ENCODE measurements around the gene SST.

SST gene

DNA sequence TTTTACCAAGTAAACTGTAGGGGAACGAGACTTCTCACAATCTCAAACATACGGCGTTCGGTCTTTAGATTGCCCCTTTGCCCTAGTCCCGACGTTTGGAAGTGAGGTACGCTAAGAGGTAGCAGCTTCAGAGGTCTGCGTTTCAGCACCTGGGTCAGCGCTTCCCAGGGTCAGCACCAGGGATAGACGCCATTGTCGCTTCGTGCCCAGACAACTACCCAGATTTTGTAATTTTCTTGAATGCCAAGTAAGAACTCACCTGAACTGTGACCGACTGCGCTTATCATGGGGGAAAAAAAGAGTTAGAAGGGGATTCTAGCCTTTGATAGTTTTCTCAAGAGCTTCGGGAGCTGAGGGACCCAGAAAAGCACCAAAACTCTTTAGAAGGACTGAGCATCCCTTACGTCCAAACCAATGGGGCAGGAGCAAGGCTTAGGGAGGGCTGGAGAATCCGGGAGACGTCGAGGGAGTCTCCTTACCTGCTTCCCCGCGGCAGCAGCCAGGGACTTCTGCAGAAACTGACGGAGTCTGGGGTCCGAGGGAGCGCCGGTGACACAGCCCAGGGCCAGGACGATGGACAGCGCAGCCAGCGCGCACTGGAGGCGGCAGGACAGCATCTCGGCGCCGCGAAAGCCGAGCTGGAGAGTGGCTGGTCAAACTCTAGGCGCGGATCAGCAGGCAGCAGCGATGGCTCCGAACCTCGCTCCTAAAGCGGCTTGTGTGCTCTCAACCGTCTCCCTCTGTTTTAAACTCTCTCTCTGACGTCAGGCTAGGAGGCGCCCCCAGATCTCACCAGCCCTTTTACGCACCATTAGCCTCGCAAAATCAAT, at the start of gene SST:
TSS of gene SST (minus strand) at position 720 of the 830 bp plus-strand sequence. CDS start at position 617, 103 bp downstream.
- DNase-seq (ENCODE audit: low spot score) = peak; percentile 57

DNA sequence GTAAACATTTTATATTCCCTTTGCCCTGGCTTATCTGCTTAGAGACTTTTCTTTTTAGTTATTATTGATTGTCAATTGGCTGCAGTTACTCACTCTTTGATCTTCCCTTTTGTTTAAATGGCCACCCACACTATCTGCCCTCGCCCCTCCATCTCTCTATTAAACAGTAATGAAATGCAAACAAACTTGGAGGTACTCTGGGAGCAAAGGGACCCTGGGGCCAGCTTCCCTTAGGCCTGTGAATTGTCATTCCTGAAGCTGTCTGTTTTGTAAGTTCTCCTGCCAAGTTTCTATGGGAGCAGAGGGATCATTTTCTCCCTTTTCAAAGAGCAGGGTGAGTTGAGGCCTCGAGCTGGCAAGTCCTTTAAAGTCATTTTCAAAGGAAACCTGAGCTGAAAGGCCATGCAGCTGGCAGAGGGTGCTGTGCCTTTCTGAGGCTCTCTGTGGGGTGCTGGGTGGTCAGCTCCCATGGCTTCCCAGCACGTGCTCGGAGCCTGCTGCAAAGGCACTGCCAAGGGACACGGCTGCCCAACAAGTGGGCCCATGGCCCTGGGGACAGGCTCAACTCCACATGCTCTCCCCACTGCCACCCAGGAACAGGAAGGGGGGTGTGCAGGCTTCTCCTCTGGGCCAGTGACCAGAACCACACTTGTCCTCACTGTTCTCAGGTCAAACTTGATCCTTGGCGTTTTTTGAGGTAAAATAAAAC, 49.6 kb upstream of the SST start:
- DNase-seq (ENCODE audit: low spot score) = no peak

DNA sequence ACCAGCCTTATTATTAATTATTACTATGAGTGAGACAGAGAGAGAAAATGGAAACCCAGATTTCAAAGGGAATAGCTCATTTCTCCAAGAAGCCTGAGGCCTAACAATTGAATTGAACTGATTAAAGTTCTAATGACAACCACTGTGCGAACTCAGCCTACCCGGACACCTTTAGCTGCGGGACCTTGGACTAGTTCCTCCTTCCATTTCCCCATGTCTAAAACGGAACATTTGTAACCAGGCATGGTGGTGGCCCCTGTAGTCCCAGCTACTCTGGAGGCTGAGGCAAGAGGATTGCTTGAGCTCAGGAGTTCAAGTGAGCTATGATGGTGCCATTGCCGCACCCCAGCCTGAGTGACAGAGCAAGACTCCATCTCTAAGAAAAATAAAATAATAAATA, 48.6 kb upstream of the SST start:
- no peak for DNase-seq (ENCODE audit: low spot score)

DNA sequence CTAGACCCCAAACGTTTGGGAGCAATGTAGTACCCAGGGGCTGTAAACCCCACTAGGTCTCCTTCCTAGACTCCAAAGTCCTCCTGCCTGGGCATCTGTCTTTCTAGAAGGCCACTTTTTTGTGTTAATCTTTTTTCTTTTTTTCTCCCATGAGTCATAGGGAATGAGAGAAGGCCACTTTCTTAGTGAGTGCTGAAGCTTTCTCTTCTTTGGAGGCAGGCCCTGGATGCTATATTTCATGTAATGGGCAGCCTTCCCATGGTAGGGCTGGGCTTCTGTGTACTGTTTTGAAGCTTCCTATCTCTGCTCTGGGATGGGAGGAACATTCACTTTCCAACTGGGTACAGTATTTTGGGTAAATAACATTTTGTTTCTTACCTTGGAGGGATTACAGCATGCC, 47.4 kb upstream of the SST start:
- DNase-seq (ENCODE audit: low spot score) = no peak

DNA sequence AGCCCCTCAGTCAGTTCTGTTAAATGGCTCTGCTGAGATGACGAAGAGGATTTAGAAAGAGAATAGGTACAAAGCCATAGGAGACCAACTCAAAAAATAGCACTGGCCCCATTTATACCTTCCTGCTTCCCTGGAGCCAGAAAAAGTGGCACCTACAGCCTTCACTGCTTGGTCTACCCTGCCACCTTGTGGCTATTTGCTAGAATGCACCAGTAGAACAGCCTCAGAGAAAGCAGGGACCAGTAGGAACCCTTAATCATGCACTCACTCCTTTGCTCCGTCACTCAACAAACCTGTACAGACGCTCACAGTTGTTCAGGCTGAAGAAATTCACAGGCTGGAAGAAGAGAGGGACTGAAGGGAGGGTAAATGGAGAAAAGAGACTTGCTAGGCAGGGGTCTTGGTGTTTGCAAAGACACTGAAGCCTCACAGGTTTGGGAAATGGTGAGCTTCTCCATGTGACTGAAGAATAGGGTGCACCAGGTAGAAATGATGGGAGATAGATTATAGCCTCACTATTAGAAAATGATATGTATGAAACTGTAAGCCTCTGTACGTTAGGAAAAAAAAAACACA, 44.3 kb upstream of the SST start:
- peak; percentile 78 for DNase-seq (ENCODE audit: low spot score)

DNA sequence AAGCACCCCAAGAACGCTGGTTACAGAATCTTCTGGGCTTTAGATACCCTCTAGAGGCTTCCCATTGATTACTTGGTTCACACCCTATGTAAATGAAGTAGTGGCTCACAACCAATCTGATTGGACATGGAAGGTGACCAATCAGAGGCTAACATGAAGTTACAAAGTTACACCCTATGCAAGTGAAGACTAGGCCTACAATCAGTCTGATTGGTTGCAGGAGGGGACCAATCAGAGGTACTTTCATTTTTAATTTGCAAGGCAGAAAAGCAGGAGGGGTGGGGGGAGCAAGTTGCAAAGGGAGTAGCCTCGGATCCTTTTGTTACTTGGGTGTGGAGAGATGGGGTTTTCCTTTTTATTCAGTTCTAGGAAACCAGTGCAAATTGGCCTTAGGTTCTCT, 43.3 kb upstream of the SST start:
- DNase-seq (ENCODE audit: low spot score) = peak; percentile 41

DNA sequence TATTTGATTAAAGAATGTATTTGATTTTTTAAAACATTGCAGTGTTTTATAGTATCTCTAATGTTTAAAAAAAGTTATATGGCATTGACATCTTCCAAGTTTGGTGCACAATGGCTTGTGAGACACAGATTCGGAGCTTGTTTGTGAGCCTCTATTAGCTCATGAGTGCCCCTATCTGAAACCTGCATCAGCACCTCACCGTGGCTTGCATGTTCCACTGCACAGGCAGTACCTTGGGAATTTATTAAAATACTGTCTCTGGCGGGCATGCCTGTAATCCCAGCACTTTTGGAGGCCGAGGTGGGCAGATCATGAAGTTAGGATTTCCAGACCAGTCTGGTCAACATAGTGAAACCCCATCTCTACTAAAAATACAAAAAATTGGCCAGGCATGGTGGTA, 39.0 kb upstream of the SST start:
- peak; percentile 11 for DNase-seq (ENCODE audit: low spot score)

DNA sequence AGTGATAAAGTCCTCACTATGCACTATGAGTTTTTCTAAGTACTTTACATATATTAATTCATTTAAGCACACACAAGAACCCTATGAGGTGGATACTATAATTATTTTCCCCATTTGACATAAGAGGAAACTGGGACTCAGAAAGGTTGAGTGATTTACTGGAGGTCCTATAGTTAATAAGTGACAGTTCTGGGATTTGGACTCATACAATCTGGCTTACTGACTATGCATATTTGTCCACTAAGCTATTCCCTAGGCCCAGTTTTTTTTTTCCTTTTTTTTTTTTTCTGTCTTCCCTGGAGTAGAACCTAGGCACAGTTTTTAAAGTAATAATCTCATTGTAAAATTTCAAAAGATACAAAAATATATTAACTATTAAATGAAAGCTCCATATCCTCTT, 38.5 kb upstream of the SST start:
- DNase-seq (ENCODE audit: low spot score) = peak; percentile 64

DNA sequence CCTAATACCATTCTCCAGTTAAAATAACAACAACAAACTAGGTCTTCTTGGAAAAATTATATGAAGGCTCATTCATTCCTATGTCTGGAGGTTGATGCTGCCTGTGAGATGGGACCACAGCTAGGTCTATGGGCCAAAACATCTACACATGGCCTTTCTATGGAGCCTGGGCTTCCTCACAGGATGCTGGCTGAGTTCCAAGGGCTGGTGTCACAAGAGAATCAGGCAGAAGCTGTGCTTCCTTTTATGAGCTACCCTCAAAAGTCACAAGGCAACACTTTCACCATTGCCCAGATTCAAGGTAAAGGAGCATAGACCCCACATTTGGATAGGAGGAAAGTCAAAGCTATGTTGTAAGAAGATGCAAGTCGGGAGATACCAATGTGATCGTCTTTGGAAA, 36.8 kb upstream of the SST start:
- DNase-seq (ENCODE audit: low spot score) = peak; percentile 12

DNA sequence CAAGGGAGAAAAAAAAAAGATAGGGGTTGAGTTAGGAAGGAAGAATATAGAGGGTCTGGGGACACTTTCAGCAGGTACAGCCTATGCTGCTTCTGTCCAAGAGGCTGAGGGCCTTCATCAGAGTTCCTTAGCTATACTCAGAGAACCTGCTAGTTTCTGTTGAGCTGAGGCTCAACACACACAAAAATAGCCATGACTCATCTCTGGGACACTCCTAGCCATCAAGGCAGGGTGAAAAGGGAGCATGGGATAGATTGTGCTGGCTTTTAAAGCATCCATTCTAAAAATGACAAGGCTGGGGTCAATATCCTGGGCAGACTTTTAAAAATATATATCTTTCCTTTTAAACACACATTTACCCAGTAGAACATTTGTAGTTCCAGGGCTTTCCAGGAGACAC, 35.0 kb upstream of the SST start:
- peak; percentile 23 for DNase-seq (ENCODE audit: low spot score)

DNA sequence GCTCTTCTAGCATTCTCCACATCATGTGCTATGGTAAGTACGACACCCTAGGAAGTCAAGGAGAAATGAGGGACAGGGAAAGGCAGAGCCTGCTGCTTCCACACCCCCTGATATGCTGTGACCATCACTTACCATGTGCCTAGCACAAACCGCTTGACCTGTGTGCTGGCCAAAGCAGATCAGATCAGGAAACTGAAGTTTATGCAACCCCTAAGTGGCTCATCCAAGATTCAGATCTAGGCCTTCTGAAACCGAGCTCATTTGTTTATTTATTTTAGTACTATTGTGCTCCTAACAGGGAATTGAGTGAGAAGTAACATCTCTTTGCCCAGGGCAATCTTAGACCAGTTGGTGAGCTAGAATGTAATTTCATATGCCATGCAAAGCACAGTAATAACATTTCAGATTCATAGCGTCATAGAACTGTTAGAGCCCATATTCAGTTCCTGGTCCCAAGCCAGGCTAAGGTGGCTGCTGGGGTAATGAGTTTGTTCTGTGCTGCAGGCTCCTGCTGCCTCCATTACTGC, 32.4 kb upstream of the SST start, which contains the start of gene RTP2:
TSS of gene RTP2 (minus strand) at position 51 of the 527 bp plus-strand sequence. CDS start 429 bp downstream, outside the sequence.
- no peak for DNase-seq (ENCODE audit: low spot score)

DNA sequence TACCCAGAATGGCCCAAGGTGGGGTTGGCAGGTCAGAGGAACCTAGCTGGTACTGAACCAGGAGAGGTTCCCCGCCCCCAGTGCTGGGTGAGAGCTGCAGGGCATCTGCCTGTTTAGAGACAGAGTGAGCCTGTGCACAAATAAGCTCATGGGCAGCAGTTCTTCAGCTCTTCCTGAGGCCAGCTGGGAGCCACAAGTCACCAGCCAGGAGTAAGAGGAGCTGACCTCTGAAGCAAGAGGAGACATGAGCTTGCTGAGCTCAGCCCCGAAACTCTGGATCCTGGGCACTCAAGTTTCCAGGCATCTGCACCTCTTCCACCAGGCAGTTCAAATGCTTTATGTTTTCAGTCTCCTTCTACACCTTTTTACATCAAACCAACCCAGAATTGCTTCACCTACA, 30.1 kb upstream of the SST start:
- no peak for DNase-seq (ENCODE audit: low spot score)

DNA sequence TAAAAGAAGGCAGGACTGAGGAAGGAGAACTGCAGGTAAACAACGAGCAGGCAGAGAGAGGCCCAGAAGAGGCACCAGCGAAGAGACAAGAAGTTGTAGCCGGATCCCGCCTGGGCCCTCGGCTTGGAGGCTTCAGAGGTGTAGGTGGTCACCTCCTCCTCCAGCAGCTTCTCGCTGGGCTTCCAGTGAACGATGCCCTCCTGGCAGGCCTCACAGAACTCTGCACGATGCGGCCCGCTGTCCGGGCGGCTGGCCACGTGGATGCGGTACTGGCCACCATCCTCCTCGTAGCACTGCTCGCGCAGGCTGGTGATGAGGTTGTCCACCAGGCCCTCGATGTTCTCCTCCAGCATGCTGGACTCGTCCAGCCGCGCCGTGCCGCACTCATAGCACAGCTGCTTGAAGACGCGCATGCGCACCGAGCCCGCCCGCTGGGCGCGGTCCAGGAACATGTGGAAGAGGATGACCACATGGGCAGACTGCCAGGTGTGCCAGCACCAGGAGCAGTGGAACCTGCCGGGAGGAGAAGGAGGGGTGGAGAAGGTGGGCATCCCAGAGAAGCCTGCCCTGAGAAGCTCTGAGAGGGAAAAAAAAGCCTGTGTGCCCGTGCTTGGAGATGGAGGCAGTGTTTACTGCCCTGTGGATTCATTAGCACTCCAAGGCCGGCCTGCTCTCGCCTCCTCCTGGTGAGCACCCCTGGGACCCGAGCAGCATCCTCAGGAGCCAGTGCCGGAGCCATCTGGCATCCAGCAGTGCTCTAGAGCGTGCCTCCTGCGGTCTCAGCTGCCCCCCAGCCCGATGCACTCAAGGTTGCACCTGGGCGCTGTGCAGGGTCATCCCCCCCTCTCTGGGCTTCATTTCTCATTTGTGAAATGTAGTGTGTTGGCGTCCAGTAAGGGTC, 28.6 kb upstream of the SST start:
- no peak for DNase-seq (ENCODE audit: low spot score)

DNA sequence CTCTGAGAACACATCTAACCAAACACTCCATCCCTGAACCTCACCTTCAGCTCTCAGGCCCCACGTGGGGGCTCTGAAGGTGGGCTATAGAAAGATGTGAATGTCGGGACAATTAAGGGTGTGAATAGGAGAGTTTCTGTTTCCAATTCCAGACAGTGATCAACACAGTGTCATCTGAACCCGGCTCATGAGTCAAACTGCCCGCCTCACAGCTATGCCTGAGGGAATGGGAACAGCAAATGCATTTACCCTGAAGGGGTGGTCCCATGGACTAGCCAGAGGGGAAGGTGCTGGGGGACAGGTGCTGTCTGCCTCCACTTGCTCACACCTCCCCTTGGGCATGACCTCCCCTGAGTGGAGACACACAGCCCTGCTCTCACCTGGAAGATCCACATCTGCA, 25.8 kb upstream of the SST start:
- DNase-seq (ENCODE audit: low spot score) = no peak

DNA sequence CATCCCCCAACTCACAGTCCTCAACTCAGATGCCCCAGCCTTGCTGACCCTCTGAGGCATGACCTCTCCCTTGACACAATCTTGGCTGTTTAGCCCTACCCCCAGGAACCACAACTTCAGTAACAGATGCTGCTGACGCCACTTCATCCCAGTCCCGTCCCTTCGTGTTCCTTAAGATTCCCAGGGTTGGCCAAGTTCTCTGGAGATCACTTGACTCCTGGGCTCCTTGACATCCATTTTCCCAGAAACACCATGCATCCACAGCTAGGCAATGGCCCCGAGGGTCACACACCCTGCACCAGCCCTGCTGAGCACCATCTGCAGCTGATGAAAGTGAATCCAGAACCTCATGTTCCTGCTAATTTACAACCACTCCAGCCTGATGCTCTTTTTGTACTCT, 25.3 kb upstream of the SST start:
- no peak for DNase-seq (ENCODE audit: low spot score)

DNA sequence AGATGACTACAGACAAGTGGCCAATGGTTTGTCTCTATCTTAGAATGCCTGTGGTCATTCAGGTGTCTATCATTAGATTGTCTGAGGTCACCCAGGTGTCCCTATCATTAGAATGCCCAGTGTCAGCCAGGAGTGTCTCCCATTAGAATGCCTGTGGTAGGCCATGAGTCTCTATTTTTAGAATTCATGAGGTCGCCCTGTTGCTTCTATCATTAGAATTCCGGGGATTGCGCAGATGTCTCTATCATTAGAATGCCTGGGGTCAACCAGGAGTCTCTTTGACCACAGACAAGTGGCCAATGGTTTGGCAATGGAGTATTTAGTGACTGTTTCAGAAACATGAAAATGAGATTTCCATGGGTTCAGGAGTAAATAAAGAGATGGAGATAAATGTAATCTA, 24.6 kb upstream of the SST start:
- peak; percentile 68 for DNase-seq (ENCODE audit: low spot score)

DNA sequence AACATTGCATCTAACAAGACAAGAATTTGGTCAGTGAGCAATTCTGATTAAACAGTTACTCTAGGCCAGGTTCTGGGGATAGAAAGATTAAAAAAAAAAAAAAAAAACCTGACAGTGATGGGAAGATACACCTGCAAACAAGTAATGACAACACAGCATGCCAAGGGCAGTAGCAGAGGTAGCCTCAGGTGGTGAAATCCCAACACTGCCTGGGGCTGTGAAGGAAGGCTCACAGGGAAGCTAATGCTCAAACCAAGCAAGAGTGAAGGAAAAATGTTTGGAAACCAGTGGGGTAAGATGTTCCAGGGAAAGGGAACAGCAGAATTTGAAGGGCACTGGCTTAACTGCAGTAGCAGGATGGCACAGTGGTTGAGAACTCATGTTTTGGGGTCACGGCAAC, 23.2 kb upstream of the SST start:
- no peak for DNase-seq (ENCODE audit: low spot score)

DNA sequence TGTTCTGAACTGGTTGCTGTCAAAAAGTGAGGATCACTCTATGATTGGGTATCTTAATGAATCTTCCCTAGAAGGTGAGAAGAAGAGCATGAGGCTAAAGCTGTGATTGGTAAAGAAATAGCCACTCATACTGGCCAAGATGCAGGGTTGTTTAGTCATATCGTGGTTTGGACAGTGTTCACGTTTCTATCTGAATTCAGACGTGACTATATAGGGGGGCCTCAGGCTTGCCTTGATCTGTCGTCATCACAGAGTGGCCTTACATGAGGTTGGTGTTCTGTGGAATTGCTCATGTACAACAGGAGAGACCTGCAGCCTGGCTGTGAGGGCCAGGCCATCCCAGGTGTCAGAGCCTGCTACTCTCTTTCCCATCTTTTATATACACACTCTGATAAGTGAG, 19.8 kb upstream of the SST start:
- DNase-seq (ENCODE audit: low spot score) = no peak

DNA sequence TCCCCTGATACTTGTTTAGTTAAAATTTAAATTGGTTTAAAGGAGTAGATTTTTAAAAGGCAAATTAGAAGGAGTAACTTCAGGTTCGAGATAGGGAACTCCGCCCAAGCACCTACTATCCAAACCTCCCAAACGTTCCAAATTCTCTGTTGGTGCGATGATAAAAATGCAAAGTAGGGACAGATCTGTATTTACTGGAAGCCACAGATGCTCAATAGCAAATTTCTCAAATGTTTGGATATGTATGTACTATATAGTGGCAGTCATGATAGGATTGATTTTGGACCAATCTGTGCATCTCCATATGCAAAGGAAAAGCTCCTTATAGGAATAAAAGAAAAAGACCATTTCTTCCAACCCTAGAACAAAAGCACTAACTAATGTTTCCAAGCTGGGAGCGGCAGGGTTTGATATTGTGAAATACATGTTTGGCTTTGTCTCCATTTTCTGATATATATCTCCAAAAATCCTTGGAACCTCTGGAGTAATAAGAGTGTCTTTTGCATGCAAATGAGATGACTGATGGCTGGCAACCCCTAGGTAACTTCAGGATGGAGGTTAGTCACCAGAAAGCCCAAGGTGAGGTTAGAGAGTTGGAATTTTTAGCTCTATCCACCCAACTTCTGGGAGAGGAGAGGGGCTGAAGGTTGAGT, 16.6 kb upstream of the SST start:
- DNase-seq (ENCODE audit: low spot score) = no peak

DNA sequence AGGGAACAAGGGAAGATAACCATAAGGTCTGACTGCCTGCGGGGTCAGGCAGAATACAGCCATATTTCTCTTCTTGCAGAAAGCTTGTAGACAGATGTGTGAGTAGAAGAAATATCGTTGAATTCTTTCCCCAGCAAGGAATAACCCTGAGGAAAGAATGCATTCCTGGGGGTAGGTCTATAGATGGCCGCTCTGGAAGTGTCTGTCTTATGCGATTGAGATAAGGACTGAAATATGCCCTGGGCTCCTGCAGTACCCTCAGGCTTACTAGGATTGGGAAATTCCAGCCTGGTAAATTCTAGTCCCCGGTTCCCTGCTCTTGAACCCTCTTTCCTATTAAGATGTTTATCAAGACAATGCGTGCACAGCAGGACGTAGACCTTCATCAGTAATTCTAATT, 15.8 kb upstream of the SST start:
- DNase-seq (ENCODE audit: low spot score) = no peak

DNA sequence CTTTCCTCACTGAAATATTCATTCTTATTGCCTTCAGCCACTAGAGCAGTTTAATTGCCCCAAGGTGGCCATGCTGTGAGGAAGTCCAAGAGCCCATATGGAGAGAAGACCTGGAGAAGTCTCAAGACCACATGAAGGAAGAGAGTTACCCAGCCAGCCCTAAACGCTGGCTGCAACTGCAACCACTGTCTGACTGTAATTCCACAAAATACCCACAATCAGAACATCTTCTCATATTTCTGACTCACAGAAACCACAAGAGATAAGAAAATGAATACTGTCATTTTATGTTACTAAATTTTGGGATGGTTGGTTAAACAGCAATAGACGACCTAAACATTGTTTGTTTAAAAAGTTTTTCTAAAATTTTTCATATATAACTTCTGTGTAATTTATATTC, 14.7 kb upstream of the SST start:
- peak; percentile 11 for DNase-seq (ENCODE audit: low spot score)

Data from kidney tubule cell (primary cell).